ENCODE results near the gene PBLD. TPM values are rescaled to one million over a fixed set of nuclear protein-coding genes. Genes with fewer than 3 reads are reported as not detected.

The PBLD gene
- 2.2 and 2.6 TPM in 2 replicates for polyA plus RNA-seq (2013)

GRCh38 chr10:68332259-68333057, at the start of gene PBLD:
Gene PBLD (minus strand): TSS chr10:68332928. CDS start chr10:68306844, 26,084 bp downstream.
- H3K9me3 ChIP-seq (ENCODE audit: insufficient read depth, low read depth, low read length) = no peaks in the 10 kb centered on the region
- peaks cover 6 to 7% of the 10 kb centered on the region in 2 experiments for H3K4me1 ChIP-seq (ENCODE audit: control insufficient read depth in 1 of 2, insufficient read depth in 2 of 2, low read length in 2 of 2)
- H2BK12ac ChIP-seq (ENCODE audit: low read length) = no peak within 1 kb of the TSS
- H2BK120ac ChIP-seq (ENCODE audit: insufficient read depth, low read length, poor library complexity) = peak within 1 kb of the TSS; percentile 28
- peak within 1 kb of the TSS; percentile 93 for H3K4me3 ChIP-seq (ENCODE audit: low read depth, low read length)
- DNase-seq = peak; percentile 77 to 82
- H3K27ac ChIP-seq (ENCODE audit: low read depth, low read length) = peak within 1 kb of the TSS; percentile 90
- peak within 1 kb of the TSS; percentile 92 for H3K4ac ChIP-seq (ENCODE audit: low read depth, low read length)
- H4K8ac ChIP-seq (ENCODE audit: low read depth, low read length) = peak within 1 kb of the TSS; percentile 90
- H3K9ac ChIP-seq (ENCODE audit: low read length) = peak within 1 kb of the TSS; percentile 99
- H3K14ac ChIP-seq (ENCODE audit: low read length) = peak within 1 kb of the TSS; percentile 89
- H2AK5ac ChIP-seq (ENCODE audit: low read length) = peak within 1 kb of the TSS; percentile 94
- H3K79me2 ChIP-seq (ENCODE audit: control insufficient read depth, insufficient read depth, low read length, poor library complexity) = peaks cover 19% of the 10 kb centered on the region
- H3K18ac ChIP-seq (ENCODE audit: low read length) = peak within 1 kb of the TSS; percentile 82
- H2AFZ ChIP-seq (ENCODE audit: insufficient read depth, low read length, poor library complexity) = peak within 1 kb of the TSS; percentile 73
- H3K23ac ChIP-seq (ENCODE audit: low read length) = no peak within 1 kb of the TSS
- H3K36me3 ChIP-seq (ENCODE audit: control insufficient read depth in 1 of 2, insufficient read depth in 2 of 2, low read length in 2 of 2) = peaks cover 0 to 2% of the 10 kb centered on the region in 2 experiments
- peaks cover 18% of the 10 kb centered on the region for H3K79me1 ChIP-seq (ENCODE audit: low read length)
- peak within 1 kb of the TSS; percentile 78 for H2BK5ac ChIP-seq (ENCODE audit: low read depth, low read length, poor library complexity)
- no peaks in the 10 kb centered on the region for H3K27me3 ChIP-seq (ENCODE audit: insufficient read depth, low read length)
- H3K4me2 ChIP-seq (ENCODE audit: low read length) = peak within 1 kb of the TSS; percentile 83
- peak within 1 kb of the TSS; percentile 99 for H4K12ac ChIP-seq (ENCODE audit: low read depth, low read length)
- WGBS (ENCODE audit: extremely low coverage, insufficient coverage, insufficient read length) = no CpG with 5 or more reads among the region's 51 CpGs
- H4K91ac ChIP-seq (ENCODE audit: low read depth, low read length) = peak within 1 kb of the TSS; percentile 87

- H4K91ac ChIP-seq (ENCODE audit: low read depth, low read length) = no peak overlapping the region
- no peaks in the 10 kb centered on the region for H3K79me2 ChIP-seq (ENCODE audit: control insufficient read depth, insufficient read depth, low read length, poor library complexity)
- H3K4me3 ChIP-seq (ENCODE audit: low read depth, low read length) = no peak overlapping the region
- no peak overlapping the region for H2BK120ac ChIP-seq (ENCODE audit: insufficient read depth, low read length, poor library complexity)
- no peak overlapping the region for H3K4me2 ChIP-seq (ENCODE audit: low read length)
- H4K12ac ChIP-seq (ENCODE audit: low read depth, low read length) = no peak overlapping the region
- no peaks in the 10 kb centered on the region for H3K4me1 ChIP-seq (ENCODE audit: control insufficient read depth in 1 of 2, insufficient read depth in 2 of 2, low read length in 2 of 2)
- peaks cover 5% of the 10 kb centered on the region for H3K9me3 ChIP-seq (ENCODE audit: insufficient read depth, low read depth, low read length)
- no peak overlapping the region for H3K14ac ChIP-seq (ENCODE audit: low read length)
- H3K79me1 ChIP-seq (ENCODE audit: low read length) = no peaks in the 10 kb centered on the region
- no peak overlapping the region for H3K27ac ChIP-seq (ENCODE audit: low read depth, low read length)
- WGBS (ENCODE audit: extremely low coverage, insufficient coverage, insufficient read length) = no CpG with 5 or more reads among the region's 1 CpG
- no peaks in the 10 kb centered on the region for H3K27me3 ChIP-seq (ENCODE audit: insufficient read depth, low read length)
- H2AK5ac ChIP-seq (ENCODE audit: low read length) = no peak overlapping the region
- H3K9ac ChIP-seq (ENCODE audit: low read length) = no peak overlapping the region
- no peak overlapping the region for H4K8ac ChIP-seq (ENCODE audit: low read depth, low read length)
- H3K18ac ChIP-seq (ENCODE audit: low read length) = no peak overlapping the region
- no peak overlapping the region for H2BK12ac ChIP-seq (ENCODE audit: low read length)
- no peak for DNase-seq
- H2AFZ ChIP-seq (ENCODE audit: insufficient read depth, low read length, poor library complexity) = no peak overlapping the region
- H3K23ac ChIP-seq (ENCODE audit: low read length) = no peak overlapping the region
- peaks cover 17 to 27% of the 10 kb centered on the region in 2 experiments for H3K36me3 ChIP-seq (ENCODE audit: control insufficient read depth in 1 of 2, insufficient read depth in 2 of 2, low read length in 2 of 2)
- no peak overlapping the region for H2BK5ac ChIP-seq (ENCODE audit: low read depth, low read length, poor library complexity)
- no peak overlapping the region for H3K4ac ChIP-seq (ENCODE audit: low read depth, low read length)
Observed at GRCh38 chr10:68371604-68372003, 38.9 kb upstream of the PBLD start.

- Histone ChIP-seq H2BK120ac (ENCODE audit: insufficient read depth, low read length, poor library complexity) (no peak overlapping the region), H3K14ac (ENCODE audit: low read length) (no peak overlapping the region), H4K12ac (ENCODE audit: low read depth, low read length) (no peak overlapping the region), H4K91ac (ENCODE audit: low read depth, low read length) (no peak overlapping the region), H3K4me3 (ENCODE audit: low read depth, low read length) (no peak overlapping the region), H3K9ac (ENCODE audit: low read length) (no peak overlapping the region), H3K79me2 (ENCODE audit: control insufficient read depth, insufficient read depth, low read length, poor library complexity) (no peaks in the 10 kb centered on the region), H3K36me3 (ENCODE audit: control insufficient read depth in 1 of 2, insufficient read depth in 2 of 2, low read length in 2 of 2) (peaks cover 13 to 26% of the 10 kb centered on the region in 2 experiments), H3K79me1 (ENCODE audit: low read length) (no peaks in the 10 kb centered on the region), H4K8ac (ENCODE audit: low read depth, low read length) (no peak overlapping the region), H2AK5ac (ENCODE audit: low read length) (no peak overlapping the region), H3K4me2 (ENCODE audit: low read length) (no peak overlapping the region), H3K27me3 (ENCODE audit: insufficient read depth, low read length) (no peaks in the 10 kb centered on the region), H2BK5ac (ENCODE audit: low read depth, low read length, poor library complexity) (no peak overlapping the region), H3K18ac (ENCODE audit: low read length) (no peak overlapping the region), H3K23ac (ENCODE audit: low read length) (no peak overlapping the region), H3K27ac (ENCODE audit: low read depth, low read length) (no peak overlapping the region), H3K4me1 (ENCODE audit: control insufficient read depth in 1 of 2, insufficient read depth in 2 of 2, low read length in 2 of 2) (peaks cover 0 to 2% of the 10 kb centered on the region in 2 experiments), H3K4ac (ENCODE audit: low read depth, low read length) (no peak overlapping the region), H2AFZ (ENCODE audit: insufficient read depth, low read length, poor library complexity) (no peak overlapping the region), H3K9me3 (ENCODE audit: insufficient read depth, low read depth, low read length) (peaks cover 2% of the 10 kb centered on the region), H2BK12ac (ENCODE audit: low read length) (no peak overlapping the region)
- no CpG with 5 or more reads among the region's 2 CpGs for WGBS (ENCODE audit: extremely low coverage, insufficient coverage, insufficient read length)
- DNase-seq = peak in 1 of 2 donors; percentile 7
Observed at GRCh38 chr10:68367121-68367520, 34.4 kb upstream of the PBLD start.

DNA sequence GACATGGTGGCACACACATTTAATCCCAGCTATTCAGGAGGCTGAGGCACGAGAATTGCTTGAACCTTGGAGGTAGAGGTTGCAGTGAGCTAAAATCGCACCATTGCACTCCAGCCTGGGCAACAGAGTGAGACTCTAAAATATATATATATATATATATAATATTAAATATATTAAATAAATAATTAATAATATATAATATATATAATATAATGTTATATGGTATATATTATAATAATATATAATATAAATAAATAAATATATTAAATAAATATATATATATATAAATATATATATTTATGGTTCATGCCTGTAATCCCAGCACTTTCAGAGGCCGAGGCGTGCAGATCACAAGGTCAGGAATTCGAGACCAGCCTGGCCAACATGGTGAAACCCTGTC, 33.9 kb upstream of the PBLD start:
- H3K27ac ChIP-seq (ENCODE audit: low read depth, low read length) = no peak overlapping the region
- H2AFZ ChIP-seq (ENCODE audit: insufficient read depth, low read length, poor library complexity) = no peak overlapping the region
- H3K18ac ChIP-seq (ENCODE audit: low read length) = no peak overlapping the region
- H4K91ac ChIP-seq (ENCODE audit: low read depth, low read length) = no peak overlapping the region
- H4K12ac ChIP-seq (ENCODE audit: low read depth, low read length) = no peak overlapping the region
- no peak overlapping the region for H3K23ac ChIP-seq (ENCODE audit: low read length)
- no peaks in the 10 kb centered on the region for H3K79me1 ChIP-seq (ENCODE audit: low read length)
- H3K4me3 ChIP-seq (ENCODE audit: low read depth, low read length) = no peak overlapping the region
- no peak overlapping the region for H2AK5ac ChIP-seq (ENCODE audit: low read length)
- H3K36me3 ChIP-seq (ENCODE audit: control insufficient read depth in 1 of 2, insufficient read depth in 2 of 2, low read length in 2 of 2) = peaks cover 11 to 25% of the 10 kb centered on the region in 2 experiments
- H2BK120ac ChIP-seq (ENCODE audit: insufficient read depth, low read length, poor library complexity) = no peak overlapping the region
- H3K9ac ChIP-seq (ENCODE audit: low read length) = no peak overlapping the region
- no peaks in the 10 kb centered on the region for H3K9me3 ChIP-seq (ENCODE audit: insufficient read depth, low read depth, low read length)
- H2BK5ac ChIP-seq (ENCODE audit: low read depth, low read length, poor library complexity) = no peak overlapping the region
- H3K4me2 ChIP-seq (ENCODE audit: low read length) = no peak overlapping the region
- H4K8ac ChIP-seq (ENCODE audit: low read depth, low read length) = no peak overlapping the region
- no peak for DNase-seq
- no peaks in the 10 kb centered on the region for H3K79me2 ChIP-seq (ENCODE audit: control insufficient read depth, insufficient read depth, low read length, poor library complexity)
- no peak overlapping the region for H3K4ac ChIP-seq (ENCODE audit: low read depth, low read length)
- no peak overlapping the region for H2BK12ac ChIP-seq (ENCODE audit: low read length)
- no CpG with 5 or more reads among the region's 5 CpGs for WGBS (ENCODE audit: extremely low coverage, insufficient coverage, insufficient read length)
- no peaks in the 10 kb centered on the region for H3K27me3 ChIP-seq (ENCODE audit: insufficient read depth, low read length)
- peaks cover 0 to 2% of the 10 kb centered on the region in 2 experiments for H3K4me1 ChIP-seq (ENCODE audit: control insufficient read depth in 1 of 2, insufficient read depth in 2 of 2, low read length in 2 of 2)
- H3K14ac ChIP-seq (ENCODE audit: low read length) = no peak overlapping the region
